Lung (tissue), 12 donors: ENCODE measurements around the gene PLEKHM3. TPM values are rescaled to one million over a fixed set of nuclear protein-coding genes. Genes with fewer than 3 reads are reported as not detected.

ENCODE experiments used
- ATAC-seq: fragments of 200-7000 bp; cut with Tn5 transposase; one replicate; pipeline ENCODE4 v1.9.1; 2020; ENCODE audit warnings: moderate number of reproducible peaks; ENCODE audit not compliant: insufficient read depth, low FRiP score
- DNase-seq, 3 donors: peaks; one replicate each; pipeline ENCODE4 v3.0.0-alpha.2; 2013 to 2017
- H3K27ac ChIP-seq, 2 donors: one replicate each; pipeline ENCODE4 v1.5.1; 2013; ENCODE audit warnings: mild to moderate bottlenecking in 2 of 2, moderate library complexity in 2 of 2, control low read depth in 1 of 2, inconsistent platforms in 1 of 2, low read depth in 1 of 2, low read length in 1 of 2
- H3K27me3 ChIP-seq, 3 donors: one replicate each; pipeline ENCODE4 v1.5.1; 2013; ENCODE audit warnings: low read length in 2 of 3; ENCODE audit not compliant: control insufficient read depth in 3 of 3, insufficient read depth in 3 of 3
- H3K36me3 ChIP-seq, 4 donors: one replicate each; pipeline ENCODE4 v1.5.1; 2013; ENCODE audit warnings: low read length in 4 of 4, mild to moderate bottlenecking in 1 of 4, moderate library complexity in 1 of 4; ENCODE audit not compliant: control insufficient read depth in 4 of 4, insufficient read depth in 4 of 4
- H3K4me1 ChIP-seq, 5 donors: one replicate each; pipeline ENCODE4 v1.5.1; 2013; ENCODE audit warnings: low read length in 5 of 5, mild to moderate bottlenecking in 2 of 5, moderate library complexity in 1 of 5; ENCODE audit not compliant: control insufficient read depth in 5 of 5, insufficient read depth in 5 of 5
- H3K4me3 ChIP-seq: one replicate; pipeline ENCODE4 v1.5.1; 2013; ENCODE audit warnings: mild to moderate bottlenecking, control low read depth, moderate library complexity
- H3K9ac ChIP-seq, 2 donors: one replicate each; pipeline ENCODE4 v1.5.1; 2013; ENCODE audit warnings: low read length in 2 of 2, control low read depth in 1 of 2; ENCODE audit not compliant: insufficient read depth in 1 of 2
- H3K9me3 ChIP-seq, 4 donors: one replicate each; pipeline ENCODE4 v1.5.1; 2013; ENCODE audit warnings: low read length in 3 of 4, mild to moderate bottlenecking in 1 of 4, moderate library complexity in 1 of 4; ENCODE audit not compliant: control insufficient read depth in 4 of 4, insufficient read depth in 3 of 4
- CTCF ChIP-seq: IDR thresholded peaks from 2 replicates; pipeline ENCODE4 v1.5.1; 2012; ENCODE audit warnings: mild to moderate bottlenecking; ENCODE audit errors: control extremely low read depth, extremely low read depth
- WGBS, 2 donors: extraction: QIAGEN DNeasy Blood & Tissue Kit; methylation state at CpG; one replicate each; pipeline ENCODE4 v1.1.7; 2013; 5-methylcytosine and 5-hydroxymethylcytosine counted together
- polyA plus RNA-seq, 2 donors: library from polyadenylated mRNA; stranded (reverse); fragments of 200-250 nt; gene quantifications; one replicate each; pipeline ENCODE4 v1.2.1, GENCODE V29; 2013
- total RNA-seq, 2 donors: library from RNA; depleted of rRNA in 1 of 2; stranded (reverse); fragments of >200 nt in 1 of 2; gene quantifications; one replicate each; pipeline ENCODE4 v1.2.1, GENCODE V29; 2014 to 2021
- donor health status: control.
- donor health status: control.
- donor health status: Bipolar disorder and iron deficiency.
- donor health status: healthy.
- donor health status: DM: yes; HTN: yes; CAD: no.

PLEKHM3 gene
- total and polyA plus RNA-seq, 4 donors = 5.6 to 32.9 (median 12.4) TPM

DNA sequence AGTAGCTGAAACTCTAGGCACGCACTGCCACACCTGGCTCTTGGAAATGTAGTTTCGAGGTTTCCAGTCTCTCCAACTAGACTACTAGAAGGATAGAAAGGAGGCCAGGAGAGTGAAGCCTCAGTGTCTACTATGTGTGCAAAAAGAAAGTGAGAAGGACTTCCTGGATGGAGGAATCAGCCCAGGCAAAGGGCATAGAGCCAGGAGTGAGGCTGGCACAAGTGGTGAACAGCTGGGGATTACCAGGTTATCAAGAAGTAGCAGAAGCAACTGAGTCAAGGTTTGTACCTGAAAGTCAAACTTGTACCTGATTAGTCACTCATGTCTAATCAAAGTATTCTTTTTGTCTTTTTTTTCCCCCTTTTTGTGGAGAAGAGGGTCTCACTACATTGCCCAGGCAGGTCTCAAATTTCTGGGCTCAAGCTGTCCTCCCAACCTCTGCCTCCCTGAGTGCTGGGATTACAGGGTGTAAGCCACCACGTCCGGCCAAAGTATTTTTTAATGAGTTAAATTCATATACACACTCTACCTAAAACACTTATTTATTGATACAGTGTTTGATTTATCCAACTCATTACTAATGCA, 246.9 kb downstream of the PLEKHM3 start:
- H3K4me3 ChIP-seq = no peak overlapping the region
- peaks cover 0 to 11% (median 0%) of the 10 kb centered on the region in 5 donors for H3K4me1 ChIP-seq
- no peak for ATAC-seq
- no peaks in the 10 kb centered on the region for H3K9me3 ChIP-seq
- WGBS, 2 donors = 90 to 94% methylated on average over 4 of the region's 4 CpGs
- no peak for DNase-seq
- H3K9ac ChIP-seq = no peak overlapping the region
- no peak overlapping the region for H3K27ac ChIP-seq
- TF ChIP-seq CTCF = no peak
- no peaks in the 10 kb centered on the region for H3K36me3 ChIP-seq
- H3K27me3 ChIP-seq = no peaks in the 10 kb centered on the region

DNA sequence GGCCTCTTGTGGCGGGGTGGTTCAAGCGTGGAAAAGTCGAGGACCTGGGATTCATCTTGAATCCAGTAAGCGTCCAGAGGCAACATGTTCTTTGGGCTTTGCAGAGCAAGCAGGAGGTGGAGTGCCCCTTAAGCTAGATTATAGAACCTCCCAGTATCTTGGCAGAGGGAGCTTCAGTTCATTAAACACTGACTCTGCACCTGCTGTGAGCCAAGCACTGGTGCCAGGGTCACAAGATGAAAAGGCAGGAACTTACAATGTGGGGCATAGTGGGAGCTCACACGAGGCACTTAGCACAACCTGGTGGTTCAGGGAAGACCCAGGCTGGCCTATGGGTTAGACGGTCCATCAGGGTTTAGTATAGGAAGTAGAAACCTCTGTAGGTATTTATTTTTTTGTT, 248.2 kb downstream of the PLEKHM3 start:
- Histone ChIP-seq H3K27me3 (no peaks in the 10 kb centered on the region), H3K4me3 (no peak overlapping the region), H3K27ac (no peak overlapping the region), H3K9me3 (no peaks in the 10 kb centered on the region), H3K36me3 (no peaks in the 10 kb centered on the region), H3K9ac (no peak overlapping the region), H3K4me1 (peaks cover 0 to 6% (median 0%) of the 10 kb centered on the region in 5 donors)
- no peak for TF ChIP-seq CTCF
- ATAC-seq (no peak), DNase-seq (no peak)
- whole genome bisulfite sequencing, 2 donors = 90 to 93% methylated on average over 6 of the region's 6 CpGs

DNA sequence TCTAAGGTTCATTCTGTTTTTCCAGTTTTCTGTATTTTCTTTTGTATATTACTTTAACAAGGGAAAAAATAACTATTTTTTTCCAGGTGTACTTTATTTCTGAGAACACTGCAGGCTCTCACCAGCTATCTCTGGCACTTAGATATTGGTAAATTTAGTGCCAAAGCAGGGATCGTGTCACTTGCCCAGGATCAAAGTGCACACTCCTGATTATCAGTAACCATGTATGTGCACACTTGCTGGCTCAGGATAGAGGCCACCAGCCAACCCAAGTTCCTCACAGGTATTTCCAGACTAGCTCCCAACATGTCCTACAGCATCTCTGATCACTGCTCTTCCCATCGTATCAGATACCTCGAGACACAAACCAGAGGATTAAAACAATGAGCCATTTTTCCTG, 249.9 kb downstream of the PLEKHM3 start:
- Histone ChIP-seq H3K9ac (no peak overlapping the region), H3K4me1 (peaks cover 0 to 7% (median 0%) of the 10 kb centered on the region in 5 donors), H3K4me3 (no peak overlapping the region), H3K27ac (no peak overlapping the region), H3K9me3 (no peaks in the 10 kb centered on the region), H3K27me3 (no peaks in the 10 kb centered on the region), H3K36me3 (no peaks in the 10 kb centered on the region)
- 88 to 93% methylated on average over 3 of the region's 3 CpGs for WGBS, 2 donors
- TF ChIP-seq CTCF = no peak
- no peak for DNase-seq
- no peak for ATAC-seq

DNA sequence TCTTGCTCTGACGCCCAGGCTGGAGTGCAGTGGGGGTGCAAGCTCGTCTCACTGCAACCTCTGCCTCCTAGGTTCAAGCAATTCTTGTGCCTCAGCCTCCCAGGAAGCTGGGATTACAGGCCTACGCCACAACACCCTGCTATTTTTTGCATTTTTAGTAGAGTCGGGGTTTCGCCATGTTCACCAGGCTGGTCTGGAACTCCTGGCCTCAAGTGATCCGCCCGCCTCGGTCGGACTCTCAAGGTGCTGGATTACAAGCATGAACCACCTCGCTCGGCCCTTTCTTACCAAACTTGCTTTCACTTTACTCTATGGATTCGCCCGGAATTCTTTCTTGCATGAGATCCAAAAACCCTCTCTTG, 252.5 kb downstream of the PLEKHM3 start:
- no peak for TF ChIP-seq CTCF
- 93% methylated on average over 13 of the region's 13 CpGs for WGBS, 2 donors
- H3K4me1 ChIP-seq = peaks cover 0 to 19% (median 1%) of the 10 kb centered on the region in 5 donors
- H3K9me3 ChIP-seq = no peaks in the 10 kb centered on the region
- H3K27me3 ChIP-seq = peaks cover 0 to 1% (median under 1%) of the 10 kb centered on the region in 3 donors
- no peak overlapping the region for H3K27ac ChIP-seq
- no peak for ATAC-seq
- no peak overlapping the region for H3K9ac ChIP-seq
- H3K36me3 ChIP-seq = no peaks in the 10 kb centered on the region
- H3K4me3 ChIP-seq = no peak overlapping the region
- no peak for DNase-seq
